ENCODE data around the gene TMC6.

Gene TMC6

DNA sequence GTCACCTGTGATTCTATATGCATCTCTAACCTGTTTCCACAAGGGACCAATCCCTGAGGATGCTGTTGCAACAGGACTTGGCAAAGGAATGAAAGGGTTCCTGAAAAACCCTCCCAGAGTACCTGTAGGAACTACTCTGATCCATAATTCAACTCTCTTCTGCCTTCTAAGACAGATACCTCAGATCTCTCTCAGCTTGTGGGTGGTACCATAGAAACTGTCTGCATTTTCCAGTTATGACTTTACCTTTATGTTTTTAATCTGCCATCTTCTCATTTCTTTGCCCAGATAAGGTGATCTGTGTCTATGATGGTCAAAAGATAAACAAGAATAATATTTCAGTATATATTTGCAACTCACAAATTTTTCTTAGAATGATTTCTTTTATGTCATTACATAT lies 65.1 kb downstream of the TMC6 start:
- peak; percentile 38 for DNase-seq

DNA sequence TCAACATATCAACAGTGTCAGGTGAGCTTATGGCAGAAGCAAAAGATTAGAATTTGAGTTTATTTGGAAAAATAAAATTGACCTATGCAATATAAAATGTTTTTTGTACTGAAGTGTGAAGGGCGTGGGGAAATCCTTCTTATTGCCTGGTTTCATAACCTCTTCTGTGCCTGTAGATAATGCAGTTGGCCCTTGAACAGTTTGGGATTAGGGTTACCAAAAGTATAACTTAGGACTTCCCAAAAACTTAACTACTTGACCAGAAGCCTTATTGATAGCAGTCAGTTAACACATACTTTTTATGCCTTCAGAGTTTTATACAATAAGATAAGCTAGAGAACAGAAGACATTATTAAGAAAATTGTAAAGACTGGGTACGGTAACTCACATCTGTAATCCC lies 66.0 kb downstream of the TMC6 start:
- no peak for DNase-seq

All from activated CD4-positive, alpha-beta T cell treated with anti-CD3 and anti-CD28 coated beads, Interleukin-2, Interleukin-6, amounts not matched to agents 100 ng/mL and 50 ng/mL, durations not matched to agents 16 hours and 8 hours (primary cell).